ENCODE data around the gene TSPEAR. TPM values are rescaled to one million over a fixed set of nuclear protein-coding genes. Genes with fewer than 3 reads are reported as not detected.
A peak's percentile ranks its signal among the peaks of the same experiment; 100 is the strongest.

The TSPEAR gene
- total RNA-seq = 0.15 to 0.38 TPM in 2 of 3 replicates, not detected in the other
- long read RNA-seq = 0 reads

DNA sequence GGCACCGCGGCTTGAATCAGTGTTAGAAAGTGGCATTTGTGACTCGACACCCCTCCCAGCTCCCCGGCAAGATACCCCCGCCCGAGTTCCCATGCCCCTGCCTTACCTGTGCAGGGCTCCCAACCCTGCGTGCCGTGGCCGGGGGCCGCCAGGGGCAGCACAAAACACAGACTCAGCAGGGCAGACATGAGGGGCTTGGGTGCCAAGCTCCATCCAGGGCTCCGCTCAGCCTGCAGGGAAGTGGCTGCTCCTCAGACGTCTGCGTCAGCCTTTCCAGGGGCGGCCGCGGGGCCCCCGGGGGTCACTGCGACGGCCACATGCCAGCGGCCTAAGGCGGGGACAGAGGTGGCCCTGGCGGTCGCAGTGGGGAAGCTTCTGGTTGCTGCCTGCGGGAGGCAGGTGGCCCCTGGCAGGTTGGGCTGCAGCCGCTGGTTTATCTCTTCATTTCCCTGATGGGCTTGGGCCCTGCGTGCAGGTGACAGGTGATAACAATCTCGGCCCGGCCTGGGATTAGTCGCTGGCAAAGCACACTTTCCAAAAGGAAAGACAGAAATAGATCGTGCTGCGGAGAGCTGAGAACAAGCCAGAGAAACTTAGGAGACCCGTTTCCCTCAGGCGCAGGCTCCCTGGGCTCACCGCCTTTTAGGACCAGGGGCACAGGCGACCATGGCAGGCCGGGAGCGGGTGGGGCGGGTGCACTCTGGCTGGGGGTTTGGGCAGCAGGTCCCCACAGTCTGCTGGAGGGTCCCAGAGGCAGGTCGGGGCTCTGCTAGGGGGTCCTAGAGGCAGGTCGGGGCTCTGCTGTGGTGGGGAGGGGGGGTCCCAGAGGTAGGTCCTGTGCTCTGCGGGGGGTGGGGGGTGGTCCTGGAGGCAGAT lies at the start of gene TSPEAR:
TSS of gene TSPEAR (minus strand) at position 246 of the 876 bp plus-strand sequence. CDS start at position 188, 58 bp downstream.
- no peaks in the 10 kb centered on the region for H3K9me3 Mint-ChIP-seq (ENCODE audit: low read depth)
- no peak within 1 kb of the TSS for H3K27ac Mint-ChIP-seq (ENCODE audit: unreplicated experiment)
- H3K4me3 Mint-ChIP-seq (ENCODE audit: unreplicated experiment) = no peak within 1 kb of the TSS
- peak; percentile 77 for DNase-seq (ENCODE audit: low spot score)
- no peaks in the 10 kb centered on the region for H3K36me3 Mint-ChIP-seq (ENCODE audit: low read depth)
- peaks cover 20% of the 10 kb centered on the region for H3K4me1 Mint-ChIP-seq (ENCODE audit: low read depth)
- H3K27me3 Mint-ChIP-seq (ENCODE audit: low read depth) = peaks cover 59% of the 10 kb centered on the region
- TF ChIP-seq, protein P1, sequence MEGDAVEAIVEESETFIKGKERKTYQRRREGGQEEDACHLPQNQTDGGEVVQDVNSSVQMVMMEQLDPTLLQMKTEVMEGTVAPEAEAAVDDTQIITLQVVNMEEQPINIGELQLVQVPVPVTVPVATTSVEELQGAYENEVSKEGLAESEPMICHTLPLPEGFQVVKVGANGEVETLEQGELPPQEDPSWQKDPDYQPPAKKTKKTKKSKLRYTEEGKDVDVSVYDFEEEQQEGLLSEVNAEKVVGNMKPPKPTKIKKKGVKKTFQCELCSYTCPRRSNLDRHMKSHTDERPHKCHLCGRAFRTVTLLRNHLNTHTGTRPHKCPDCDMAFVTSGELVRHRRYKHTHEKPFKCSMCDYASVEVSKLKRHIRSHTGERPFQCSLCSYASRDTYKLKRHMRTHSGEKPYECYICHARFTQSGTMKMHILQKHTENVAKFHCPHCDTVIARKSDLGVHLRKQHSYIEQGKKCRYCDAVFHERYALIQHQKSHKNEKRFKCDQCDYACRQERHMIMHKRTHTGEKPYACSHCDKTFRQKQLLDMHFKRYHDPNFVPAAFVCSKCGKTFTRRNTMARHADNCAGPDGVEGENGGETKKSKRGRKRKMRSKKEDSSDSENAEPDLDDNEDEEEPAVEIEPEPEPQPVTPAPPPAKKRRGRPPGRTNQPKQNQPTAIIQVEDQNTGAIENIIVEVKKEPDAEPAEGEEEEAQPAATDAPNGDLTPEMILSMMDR (IDR thresholded peaks at IDR 0.05) = no peak

DNA sequence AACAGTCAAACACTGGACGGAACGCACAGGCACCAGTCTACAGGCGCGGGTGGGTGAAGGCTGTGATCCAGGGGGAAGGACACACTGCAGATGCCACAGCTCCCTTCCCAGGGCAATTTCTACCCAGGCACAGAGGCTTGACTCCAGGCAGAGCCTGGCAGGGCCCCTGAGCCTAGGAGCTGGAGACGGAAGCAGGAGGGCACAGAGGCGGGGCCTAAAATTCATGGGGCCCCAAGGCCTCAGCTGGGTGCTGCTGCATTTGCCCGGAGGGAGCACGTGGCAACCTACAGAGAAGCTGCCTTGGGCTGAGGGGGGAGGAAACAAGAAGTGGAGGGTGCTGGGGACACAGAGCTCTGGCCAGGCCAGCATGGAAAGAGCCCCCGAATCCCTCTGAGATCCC lies 49.0 kb upstream of the TSPEAR start:
- TF ChIP-seq, protein P1 (IDR thresholded peaks at IDR 0.05) = no peak
- no peak for DNase-seq (ENCODE audit: low spot score)
- Mint-ChIP-seq H3K27me3 (ENCODE audit: low read depth) (no peaks in the 10 kb centered on the region), H3K4me1 (ENCODE audit: low read depth) (peaks cover 1% of the 10 kb centered on the region), H3K27ac (ENCODE audit: unreplicated experiment) (no peak overlapping the region), H3K36me3 (ENCODE audit: low read depth) (no peaks in the 10 kb centered on the region), H3K4me3 (ENCODE audit: unreplicated experiment) (no peak overlapping the region), H3K9me3 (ENCODE audit: low read depth) (no peaks in the 10 kb centered on the region)

- Mint-ChIP-seq H3K4me1 (ENCODE audit: low read depth) (peaks cover 7% of the 10 kb centered on the region), H3K36me3 (ENCODE audit: low read depth) (peaks cover 4% of the 10 kb centered on the region), H3K9me3 (ENCODE audit: low read depth) (peaks cover 5% of the 10 kb centered on the region), H3K27ac (ENCODE audit: unreplicated experiment) (no peak overlapping the region), H3K4me3 (ENCODE audit: unreplicated experiment) (no peak overlapping the region), H3K27me3 (ENCODE audit: low read depth) (no peaks in the 10 kb centered on the region)
- DNase-seq (ENCODE audit: low spot score) = no peak
- TF ChIP-seq, protein P1 (IDR thresholded peaks at IDR 0.05) = no peak
Observed at GRCh38 chr21:44759628-44760285, 48.4 kb upstream of the TSPEAR start.

- H3K9me3 Mint-ChIP-seq (ENCODE audit: low read depth) = peaks cover 6% of the 10 kb centered on the region
- peaks cover 4% of the 10 kb centered on the region for H3K36me3 Mint-ChIP-seq (ENCODE audit: low read depth)
- DNase-seq (ENCODE audit: low spot score) = peak; percentile 73
- H3K4me1 Mint-ChIP-seq (ENCODE audit: low read depth) = peaks cover 8% of the 10 kb centered on the region
- H3K27me3 Mint-ChIP-seq (ENCODE audit: low read depth) = no peaks in the 10 kb centered on the region
- TF ChIP-seq, protein P1 (IDR thresholded peaks at IDR 0.05) = no peak
- H3K4me3 Mint-ChIP-seq (ENCODE audit: unreplicated experiment) = no peak overlapping the region
- H3K27ac Mint-ChIP-seq (ENCODE audit: unreplicated experiment) = no peak overlapping the region
Observed at GRCh38 chr21:44758781-44759627, 47.6 kb upstream of the TSPEAR start.

Measured in chondrocyte (in vitro differentiated cells).